Measurements from ENCODE around the gene PTAFR. TPM values are rescaled to one million over a fixed set of nuclear protein-coding genes. Genes with fewer than 3 reads are reported as not detected.

PTAFR gene
- total RNA-seq, 1 donor from 2014 or later: not detected

DNA sequence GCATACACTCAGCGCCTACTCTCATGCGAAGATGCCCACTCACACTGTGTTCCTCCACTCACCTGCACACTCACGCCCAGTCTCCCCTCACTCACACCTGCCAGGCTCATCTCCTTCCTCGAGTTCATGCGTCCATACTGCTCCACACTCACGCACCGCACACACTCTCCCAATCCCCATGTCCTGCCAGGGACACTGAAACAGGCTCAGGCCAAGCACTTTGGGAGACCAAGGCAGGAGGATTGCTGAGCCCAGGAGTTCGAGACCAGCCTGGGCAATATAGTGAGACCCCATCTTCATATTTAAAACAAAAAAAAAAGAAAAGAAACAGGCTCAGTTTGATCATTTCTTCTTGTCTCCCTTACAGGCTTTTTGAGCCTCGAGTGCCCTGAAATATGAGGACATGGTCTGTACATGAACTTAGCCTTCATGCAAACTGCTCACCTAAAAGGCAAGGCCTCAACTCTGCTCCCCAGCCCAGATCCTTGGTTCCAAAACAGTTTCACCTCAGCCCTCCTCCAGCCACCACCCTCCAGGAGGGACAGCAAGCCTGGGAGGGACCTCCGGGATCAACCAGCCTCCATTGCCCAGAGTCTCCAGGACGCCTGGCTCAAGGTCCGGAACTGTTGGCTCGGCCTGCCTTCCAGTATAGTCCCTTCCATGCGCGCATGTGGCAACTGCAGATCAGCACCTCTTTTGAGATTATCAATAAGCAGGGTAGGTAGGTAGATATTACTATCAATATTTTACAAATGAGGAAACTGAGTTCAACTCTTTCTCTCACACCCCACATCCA is 2.4 kb upstream of the PTAFR start:
- DNase-seq (ENCODE audit: extremely low read depth, low read depth, low spot score): no peak

GRCh38 chr1:28175955-28176485 is 470 bp downstream of the PTAFR start:
- no peak for DNase-seq (ENCODE audit: extremely low read depth, low read depth, low spot score)

DNA sequence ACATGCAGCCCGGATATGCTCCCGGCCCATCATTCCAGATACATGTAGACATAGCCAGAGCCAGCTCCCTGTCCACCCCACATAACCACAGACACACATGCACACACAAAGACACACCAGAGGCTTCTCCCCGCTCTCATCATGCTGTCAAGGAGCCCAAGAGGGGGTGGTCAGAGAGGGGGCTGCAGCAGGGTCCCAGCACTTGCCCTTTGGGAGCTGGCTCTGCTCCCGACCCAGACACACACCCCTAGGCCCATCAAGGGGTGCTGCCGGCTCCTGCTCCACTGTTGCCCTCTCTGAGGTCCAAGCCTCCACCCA is 2.6 kb downstream of the PTAFR start:
- no peak for DNase-seq (ENCODE audit: extremely low read depth, low read depth, low spot score)

DNA sequence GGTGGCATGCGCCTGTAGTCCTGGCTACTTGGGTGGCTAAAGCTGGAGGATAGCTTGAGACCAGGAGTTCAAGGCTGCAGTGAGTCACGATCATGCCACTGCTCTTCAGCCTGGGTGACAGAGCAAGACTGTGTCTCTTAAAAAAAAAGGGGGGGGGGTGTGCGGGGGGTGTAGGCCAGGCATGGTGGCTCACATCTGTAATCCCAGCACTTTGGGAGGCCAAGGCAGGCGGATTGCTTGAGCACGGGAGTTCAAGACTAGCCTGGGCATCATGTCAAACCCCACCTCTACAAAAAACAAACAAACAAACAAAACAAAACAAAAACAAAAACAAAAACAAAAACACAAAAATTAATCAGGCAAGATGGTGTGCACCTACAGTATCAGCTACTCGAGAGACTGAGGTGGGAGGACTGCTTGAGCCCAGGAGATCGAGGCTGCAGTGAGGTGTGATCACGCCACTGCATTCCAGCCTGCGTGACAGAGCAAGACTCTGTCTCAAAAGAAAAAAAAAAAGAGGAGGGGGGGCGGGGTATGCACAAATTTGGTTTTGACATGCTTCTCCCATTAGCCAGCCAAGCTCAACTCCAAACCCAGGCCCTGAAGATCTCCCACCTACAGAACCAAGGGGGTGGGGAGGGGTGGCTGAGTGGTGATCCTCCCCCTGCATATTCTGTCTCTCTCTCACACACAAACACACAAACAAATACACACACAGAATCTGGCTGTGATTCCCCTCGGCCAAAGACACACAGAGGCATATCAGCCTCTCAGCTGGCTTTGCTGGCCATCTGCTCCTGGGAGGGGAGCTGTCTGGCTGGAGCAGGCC is 3.1 kb downstream of the PTAFR start:
- no peak for DNase-seq (ENCODE audit: extremely low read depth, low read depth, low spot score)

- no peak for DNase-seq (ENCODE audit: extremely low read depth, low read depth, low spot score)
These were observed 3.8 kb downstream of the PTAFR start for GRCh38 chr1:28172713-28173150.

- no peak for DNase-seq (ENCODE audit: extremely low read depth, low read depth, low spot score)
These were observed 5.2 kb downstream of the PTAFR start for GRCh38 chr1:28171246-28171645.

DNA sequence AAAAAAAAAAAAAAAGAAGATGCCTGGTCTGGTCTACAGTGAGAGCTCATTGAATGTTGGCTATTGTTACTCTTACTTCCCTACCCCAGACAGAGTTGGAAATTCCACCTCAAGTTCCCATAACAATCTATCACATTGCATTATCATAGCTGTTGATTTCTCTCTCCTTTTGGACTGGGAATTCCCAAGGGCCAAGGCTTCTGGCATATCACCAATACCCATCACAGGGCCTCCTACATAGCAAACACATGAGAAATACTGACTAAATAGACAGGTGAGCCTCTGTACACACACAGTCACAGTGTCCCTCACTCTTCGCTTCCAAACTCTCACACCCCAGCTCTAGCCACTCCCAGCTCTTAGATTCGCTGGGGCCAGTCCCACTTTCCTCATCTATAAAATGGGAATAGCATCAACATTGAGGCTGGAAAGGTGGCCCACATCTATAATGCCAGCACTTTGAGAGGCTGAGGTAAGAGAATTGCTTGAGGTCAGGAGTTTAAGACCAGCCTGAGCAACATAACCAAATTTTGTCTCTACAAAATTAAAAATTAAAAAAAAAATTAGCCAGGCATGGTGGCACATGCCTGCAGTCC is 6.4 kb downstream of the PTAFR start:
- DNase-seq (ENCODE audit: extremely low read depth, low read depth, low spot score): no peak

GRCh38 chr1:28163496-28164161 is 12.9 kb downstream of the PTAFR start:
- DNase-seq (ENCODE audit: extremely low read depth, low read depth, low spot score): no peak

- DNase-seq (ENCODE audit: extremely low read depth, low read depth, low spot score): no peak
These were observed 14.3 kb downstream of the PTAFR start for GRCh38 chr1:28162151-28162550.

DNA sequence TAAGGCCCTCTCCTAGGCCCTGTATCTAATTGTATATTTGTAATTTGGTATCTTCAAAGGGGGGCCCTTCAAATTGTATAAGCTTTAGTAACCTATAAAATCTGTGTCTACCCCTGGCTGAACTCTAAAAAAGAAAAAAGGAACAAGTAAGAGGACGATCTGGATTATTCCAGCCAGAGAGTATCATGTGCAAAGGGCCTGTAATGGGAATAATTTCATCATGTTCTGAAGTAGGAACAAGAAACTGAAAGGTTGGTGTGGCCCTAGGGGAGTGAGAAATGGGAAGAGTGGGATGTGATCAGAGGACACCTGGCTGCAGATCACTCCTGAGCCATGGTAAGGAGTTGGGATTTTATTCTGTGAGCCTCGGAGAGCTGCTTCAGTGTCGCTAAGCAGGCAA is 14.7 kb downstream of the PTAFR start:
- DNase-seq (ENCODE audit: extremely low read depth, low read depth, low spot score): no peak

GRCh38 chr1:28160782-28161266 is 15.7 kb downstream of the PTAFR start:
- peak; percentile 91 for DNase-seq (ENCODE audit: extremely low read depth, low read depth, low spot score)

GRCh38 chr1:28159680-28160079 is 16.8 kb downstream of the PTAFR start:
- DNase-seq (ENCODE audit: extremely low read depth, low read depth, low spot score): no peak

DNA sequence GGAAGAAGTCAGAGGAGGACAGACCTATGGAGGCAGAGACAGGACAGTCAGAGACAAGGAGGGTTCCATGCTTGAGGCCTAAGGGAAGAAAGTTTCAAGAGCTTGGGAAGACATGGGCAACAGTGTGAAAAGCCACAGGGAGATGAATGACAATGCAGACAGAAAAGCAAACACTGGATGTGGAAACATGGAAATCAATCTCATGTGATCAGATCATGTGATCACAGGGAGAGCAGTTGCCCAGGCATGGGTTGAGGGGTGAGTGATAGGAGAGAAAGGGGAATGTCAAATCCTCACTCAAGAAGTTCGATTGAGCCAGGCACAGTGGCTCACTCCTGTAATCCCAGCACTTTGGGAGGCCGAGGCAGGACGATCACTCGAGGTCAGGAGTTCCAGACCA is 17.2 kb downstream of the PTAFR start:
- DNase-seq (ENCODE audit: extremely low read depth, low read depth, low spot score): no peak

- DNase-seq (ENCODE audit: extremely low read depth, low read depth, low spot score): no peak
These were observed 18.6 kb downstream of the PTAFR start for GRCh38 chr1:28157894-28158293.

GRCh38 chr1:28156821-28157220 is 19.7 kb downstream of the PTAFR start:
- DNase-seq (ENCODE audit: extremely low read depth, low read depth, low spot score): no peak

- DNase-seq (ENCODE audit: extremely low read depth, low read depth, low spot score): no peak
These were observed 20.9 kb downstream of the PTAFR start for GRCh38 chr1:28155628-28156027.

DNA sequence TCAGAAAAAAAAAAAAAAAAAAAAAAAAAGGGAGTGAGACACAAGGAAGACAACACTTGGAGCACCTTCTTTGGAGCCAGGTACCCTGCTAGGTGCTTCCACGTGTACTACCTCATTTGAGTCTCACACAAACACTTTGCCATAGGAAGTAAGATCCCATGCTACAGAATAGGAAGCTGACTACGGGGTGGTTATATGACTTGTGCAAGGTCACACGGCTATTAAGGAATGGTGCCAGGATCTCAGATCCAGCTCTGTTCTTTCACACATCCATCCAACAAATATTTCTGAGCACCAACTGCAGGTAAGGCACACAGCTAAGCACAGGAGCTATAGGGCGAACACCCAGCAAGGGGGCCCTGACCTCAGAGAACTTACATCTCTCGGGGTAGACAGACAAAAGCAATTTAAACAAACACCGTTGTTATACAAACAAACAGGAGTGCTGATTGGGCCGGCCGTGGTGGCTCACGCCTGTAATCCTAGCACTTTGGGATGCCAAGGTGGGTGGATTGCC is 22.4 kb downstream of the PTAFR start:
- no peak for DNase-seq (ENCODE audit: extremely low read depth, low read depth, low spot score)

DNA sequence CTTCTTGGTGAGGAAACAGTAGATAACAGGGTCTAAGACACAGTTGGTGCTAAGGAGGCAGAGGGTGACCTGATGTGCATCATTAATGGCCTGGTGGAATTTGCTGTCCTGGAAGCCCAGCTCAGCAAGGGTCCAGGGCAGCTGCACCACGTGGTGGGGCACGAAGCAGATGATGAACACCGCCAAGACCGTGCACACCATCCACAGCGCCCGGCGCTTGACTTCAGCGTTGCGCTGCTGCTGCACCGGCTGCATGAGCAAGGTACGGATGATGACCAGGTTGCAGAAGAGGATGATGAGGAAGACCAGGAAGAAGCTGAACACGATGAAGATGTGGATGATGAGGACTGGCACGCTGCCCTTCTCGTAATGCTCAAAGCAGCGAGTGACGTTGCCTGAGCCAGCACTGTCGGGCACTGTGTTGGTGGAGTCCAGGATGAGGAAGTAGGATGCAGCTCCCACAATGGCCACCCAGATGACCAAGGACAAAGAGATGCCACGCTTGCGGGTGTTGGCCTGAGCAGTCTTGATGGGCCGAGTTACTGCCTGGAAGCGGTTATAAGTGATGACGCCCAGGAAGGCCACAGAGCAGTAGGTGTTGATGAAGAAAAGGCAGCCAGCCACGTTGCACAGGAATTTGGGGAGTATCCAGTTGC is 26.2 kb downstream of the PTAFR start:
- DNase-seq (ENCODE audit: extremely low read depth, low read depth, low spot score): no peak

DNA sequence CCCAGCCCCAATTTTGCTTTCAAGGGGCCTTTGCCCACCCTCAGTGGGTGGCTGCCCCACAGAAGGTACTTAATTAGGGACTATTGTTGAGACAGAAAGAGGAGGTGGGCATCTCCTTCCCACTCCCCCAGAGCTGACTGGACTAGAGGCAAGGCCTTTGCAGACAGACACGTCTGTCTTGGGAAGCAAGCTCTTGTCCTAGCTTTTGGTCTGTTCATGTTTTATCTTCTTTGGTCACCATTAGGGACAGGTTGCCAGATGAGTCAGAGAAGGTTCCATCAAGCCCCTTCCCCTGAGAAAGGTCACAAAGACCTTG is 27.7 kb downstream of the PTAFR start:
- no peak for DNase-seq (ENCODE audit: extremely low read depth, low read depth, low spot score)

Data from glomerular endothelial cell (primary cell).